Immature natural killer cell (primary cell): ENCODE results near the gene CYP2A6. TPM values are rescaled to one million over a fixed set of nuclear protein-coding genes. Genes with fewer than 3 reads are reported as not detected.
A peak's percentile ranks its signal among the peaks of the same experiment; 100 is the strongest.

Experiments used
- DNase-seq, 3 donors: peaks; one replicate each; pipeline ENCODE4 v3.0.0; 2022; ENCODE audit warnings: mixed read lengths in 1 of 3
- H3K27ac Mint-ChIP-seq, 6 donors: one replicate each; pipeline ENCODE4 v1.8.0; 2020; ENCODE audit warnings: mixed read lengths in 6 of 6, mild to moderate bottlenecking in 5 of 6, inconsistent platforms in 4 of 6, moderate library complexity in 3 of 6
- H3K27me3 Mint-ChIP-seq, 3 donors: one replicate each; pipeline ENCODE4 v1.8.0; 2020 to 2021; ENCODE audit warnings: low read depth in 3 of 3, mild to moderate bottlenecking in 3 of 3, mixed read lengths in 3 of 3, moderate library complexity in 3 of 3, inconsistent platforms in 1 of 3
- H3K36me3 Mint-ChIP-seq, 3 donors: one replicate each; pipeline ENCODE4 v1.8.0; 2020; ENCODE audit warnings: mixed read lengths in 3 of 3, inconsistent platforms in 2 of 3, mild to moderate bottlenecking in 2 of 3
- H3K4me1 Mint-ChIP-seq, 2 donors: one replicate each; pipeline ENCODE4 v1.8.0; 2020; ENCODE audit warnings: inconsistent platforms in 2 of 2, mild to moderate bottlenecking in 2 of 2, mixed read lengths in 2 of 2, moderate library complexity in 1 of 2
- H3K4me3 Mint-ChIP-seq, 5 donors: one replicate each; pipeline ENCODE4 v1.8.0; 2020; ENCODE audit warnings: mild to moderate bottlenecking in 5 of 5, mixed read lengths in 5 of 5, inconsistent platforms in 3 of 5, moderate library complexity in 3 of 5
- H3K9me3 Mint-ChIP-seq, 6 donors: one replicate each; pipeline ENCODE4 v1.8.0; 2020; ENCODE audit warnings: mild to moderate bottlenecking in 6 of 6, mixed read lengths in 6 of 6, inconsistent platforms in 4 of 6, moderate library complexity in 3 of 6
- polyA plus RNA-seq, 3 donors: library from polyadenylated mRNA; unstranded; fragments of 300-500 nt; fragmentation: Illumina TruSeq; gene quantifications; one replicate each; pipeline ENCODE4 v1.2.3, GENCODE V29; 2021

The CYP2A6 gene
- polyA plus RNA-seq, 3 donors from 2014 or later, result 0.48 TPM; not detected in 2

- DNase-seq, result no peak
- Mint-ChIP-seq H3K4me3 (peak overlapping the region; percentile 38 to 77 (median 66)), H3K27me3 (peaks cover 10 to 22% (median 16%) of the 10 kb centered on the region in 3 donors), H3K4me1 (peaks cover 83 to 92% of the 10 kb centered on the region in 2 donors), H3K9me3 (no peaks in the 10 kb centered on the region), H3K36me3 (peaks cover 3 to 13% (median 11%) of the 10 kb centered on the region in 3 donors), H3K27ac (peak overlapping the region; percentile 56 to 98 (median 92))
Observed at GRCh38 chr19:40807147-40808020, 42.9 kb downstream of the CYP2A6 start.

GRCh38 chr19:40806423-40807146 is 43.7 kb downstream of the CYP2A6 start:
- H3K27ac Mint-ChIP-seq, result peak overlapping the region; percentile 89 to 98 (median 95)
- peaks cover 10 to 20% (median 14%) of the 10 kb centered on the region in 3 donors for H3K27me3 Mint-ChIP-seq
- peaks cover 83 to 92% of the 10 kb centered on the region in 2 donors for H3K4me1 Mint-ChIP-seq
- peak; percentile 70 to 78 (median 73) for DNase-seq
- H3K36me3 Mint-ChIP-seq, result peaks cover 3 to 17% (median 16%) of the 10 kb centered on the region in 3 donors
- no peaks in the 10 kb centered on the region for H3K9me3 Mint-ChIP-seq
- H3K4me3 Mint-ChIP-seq, result peak overlapping the region; percentile 24 to 77 (median 66)

- Mint-ChIP-seq H3K4me1 (peaks cover 77 to 92% of the 10 kb centered on the region in 2 donors), H3K36me3 (peaks cover 3 to 12% (median 10%) of the 10 kb centered on the region in 3 donors)
Observed at GRCh38 chr19:40805258-40805868, 44.9 kb downstream of the CYP2A6 start.

GRCh38 chr19:40804783-40805242 is 45.4 kb downstream of the CYP2A6 start:
- DNase-seq, result no peak
- H3K36me3 Mint-ChIP-seq, result peaks cover 3 to 15% (median 10%) of the 10 kb centered on the region in 3 donors

More at GRCh38 chr19:40805258-40805868, 44.9 kb downstream of the CYP2A6 start:
- Mint-ChIP-seq H3K27ac (peak overlapping the region; percentile 87 to 98 (median 92)), H3K9me3 (no peaks in the 10 kb centered on the region), H3K27me3 (peaks cover 8 to 14% (median 14%) of the 10 kb centered on the region in 3 donors), H3K4me3 (no peak overlapping the region)
- DNase-seq, result no peak

GRCh38 chr19:40803857-40804782 is 46.1 kb downstream of the CYP2A6 start:
- peak in 2 of 3 donors; percentile 28 to 30 for DNase-seq
- peaks cover 3 to 15% (median 10%) of the 10 kb centered on the region in 3 donors for H3K36me3 Mint-ChIP-seq
- peak overlapping the region; percentile 33 to 63 (median 43) for H3K4me3 Mint-ChIP-seq
- H3K27ac Mint-ChIP-seq, result peak overlapping the region; percentile 88 to 98 (median 90)
- H3K4me1 Mint-ChIP-seq, result peaks cover 77 to 89% of the 10 kb centered on the region in 2 donors
- H3K27me3 Mint-ChIP-seq, result peaks cover 8 to 22% (median 21%) of the 10 kb centered on the region in 3 donors
- H3K9me3 Mint-ChIP-seq, result no peaks in the 10 kb centered on the region

More at GRCh38 chr19:40804783-40805242, 45.4 kb downstream of the CYP2A6 start:
- Mint-ChIP-seq H3K27me3 (peaks cover 8 to 18% (median 17%) of the 10 kb centered on the region in 3 donors), H3K27ac (peak overlapping the region; percentile 89 to 98 (median 92)), H3K4me3 (peak overlapping the region in 3 of 5 donors; percentile 7 to 33 (median 8)), H3K4me1 (peaks cover 77 to 92% of the 10 kb centered on the region in 2 donors), H3K9me3 (no peaks in the 10 kb centered on the region)

GRCh38 chr19:40803170-40803856 is 46.9 kb downstream of the CYP2A6 start:
- Mint-ChIP-seq H3K9me3 (no peaks in the 10 kb centered on the region), H3K4me3 (peak overlapping the region in 4 of 5 donors; percentile 46 to 90 (median 65)), H3K27me3 (peaks cover 9 to 29% (median 27%) of the 10 kb centered on the region in 3 donors), H3K36me3 (peaks cover 3 to 15% (median 14%) of the 10 kb centered on the region in 3 donors), H3K4me1 (peaks cover 81 to 85% of the 10 kb centered on the region in 2 donors), H3K27ac (peak overlapping the region; percentile 88 to 98 (median 90))
- no peak for DNase-seq

GRCh38 chr19:40802300-40803169 is 47.7 kb downstream of the CYP2A6 start:
- Mint-ChIP-seq H3K4me3 (peak overlapping the region; percentile 72 to 90 (median 79)), H3K27me3 (peaks cover 8 to 32% (median 30%) of the 10 kb centered on the region in 3 donors), H3K4me1 (peaks cover 85 to 87% of the 10 kb centered on the region in 2 donors), H3K27ac (peak overlapping the region; percentile 88 to 98 (median 89)), H3K36me3 (peaks cover 3 to 15% (median 15%) of the 10 kb centered on the region in 3 donors), H3K9me3 (no peaks in the 10 kb centered on the region)
- no peak for DNase-seq

- Mint-ChIP-seq H3K4me3 (peak overlapping the region; percentile 72 to 90 (median 76)), H3K27me3 (peaks cover 9 to 32% (median 26%) of the 10 kb centered on the region in 3 donors), H3K4me1 (peaks cover 78 to 83% of the 10 kb centered on the region in 2 donors), H3K27ac (peak overlapping the region; percentile 81 to 98 (median 89)), H3K9me3 (no peaks in the 10 kb centered on the region), H3K36me3 (peaks cover under 1 to 15% (median 15%) of the 10 kb centered on the region in 3 donors)
- DNase-seq, result no peak
Observed at GRCh38 chr19:40801426-40802299, 48.6 kb downstream of the CYP2A6 start.

GRCh38 chr19:40800997-40801377 is 49.3 kb downstream of the CYP2A6 start:
- Mint-ChIP-seq H3K4me1 (peaks cover 72 to 76% of the 10 kb centered on the region in 2 donors), H3K27ac (peak overlapping the region in 4 of 6 donors; percentile 36 to 98 (median 66)), H3K9me3 (no peaks in the 10 kb centered on the region), H3K4me3 (peak overlapping the region; percentile 73 to 99 (median 88)), H3K36me3 (peaks cover 0 to 18% (median 15%) of the 10 kb centered on the region in 3 donors), H3K27me3 (peaks cover 10 to 34% (median 23%) of the 10 kb centered on the region in 3 donors)
- DNase-seq, result no peak

GRCh38 chr19:40800339-40800996 is 49.8 kb downstream of the CYP2A6 start:
- H3K4me3 Mint-ChIP-seq, result peak overlapping the region; percentile 88 to 99 (median 92)
- H3K27me3 Mint-ChIP-seq, result peaks cover 10 to 34% (median 23%) of the 10 kb centered on the region in 3 donors
- no peaks in the 10 kb centered on the region for H3K9me3 Mint-ChIP-seq
- peaks cover 67 to 71% of the 10 kb centered on the region in 2 donors for H3K4me1 Mint-ChIP-seq
- peaks cover 0 to 18% (median 15%) of the 10 kb centered on the region in 3 donors for H3K36me3 Mint-ChIP-seq
- DNase-seq, result no peak
- peak overlapping the region; percentile 88 to 100 (median 95) for H3K27ac Mint-ChIP-seq
